ENCODE data around the gene ITGA2. TPM values are rescaled to one million over a fixed set of nuclear protein-coding genes. Genes with fewer than 3 reads are reported as not detected.

Gene ITGA2
- total RNA-seq, 1 donor from 2014 or later: 0.30 TPM

- TF ChIP-seq CTCF (IDR thresholded peaks at IDR 0.05): no peak
- DNase-seq (ENCODE audit: extremely low spot score, unreplicated experiment): no peak
- Mint-ChIP-seq H3K27ac (ENCODE audit: unreplicated experiment) (no peak overlapping the region), H3K36me3 (ENCODE audit: unreplicated experiment) (no peaks in the 10 kb centered on the region), H3K4me3 (ENCODE audit: unreplicated experiment) (no peak overlapping the region), H3K9me3 (ENCODE audit: unreplicated experiment) (no peaks in the 10 kb centered on the region), H3K4me1 (ENCODE audit: unreplicated experiment) (peaks cover 5% of the 10 kb centered on the region), H3K27me3 (ENCODE audit: unreplicated experiment) (peaks cover 14% of the 10 kb centered on the region)
Observed at GRCh38 chr5:52995095-52995494, 5.9 kb downstream of the ITGA2 start.

GRCh38 chr5:52995914-52996313 is 6.8 kb downstream of the ITGA2 start:
- Mint-ChIP-seq H3K4me3 (ENCODE audit: unreplicated experiment) (no peak overlapping the region), H3K27me3 (ENCODE audit: unreplicated experiment) (peaks cover 13% of the 10 kb centered on the region), H3K27ac (ENCODE audit: unreplicated experiment) (no peak overlapping the region), H3K36me3 (ENCODE audit: unreplicated experiment) (no peaks in the 10 kb centered on the region), H3K4me1 (ENCODE audit: unreplicated experiment) (no peaks in the 10 kb centered on the region), H3K9me3 (ENCODE audit: unreplicated experiment) (no peaks in the 10 kb centered on the region)
- DNase-seq (ENCODE audit: extremely low spot score, unreplicated experiment): no peak
- no peak for TF ChIP-seq CTCF (IDR thresholded peaks at IDR 0.05)

- DNase-seq (ENCODE audit: extremely low spot score, unreplicated experiment): no peak
- Mint-ChIP-seq H3K9me3 (ENCODE audit: unreplicated experiment) (no peaks in the 10 kb centered on the region), H3K36me3 (ENCODE audit: unreplicated experiment) (no peaks in the 10 kb centered on the region), H3K4me1 (ENCODE audit: unreplicated experiment) (no peaks in the 10 kb centered on the region), H3K4me3 (ENCODE audit: unreplicated experiment) (no peak overlapping the region), H3K27me3 (ENCODE audit: unreplicated experiment) (peaks cover 10% of the 10 kb centered on the region), H3K27ac (ENCODE audit: unreplicated experiment) (no peak overlapping the region)
- no peak for TF ChIP-seq CTCF (IDR thresholded peaks at IDR 0.05)
Observed at GRCh38 chr5:52996979-52997378, 7.8 kb downstream of the ITGA2 start.

- no peaks in the 10 kb centered on the region for H3K9me3 Mint-ChIP-seq (ENCODE audit: unreplicated experiment)
- no peak overlapping the region for H3K27ac Mint-ChIP-seq (ENCODE audit: unreplicated experiment)
- peaks cover 6% of the 10 kb centered on the region for H3K27me3 Mint-ChIP-seq (ENCODE audit: unreplicated experiment)
- DNase-seq (ENCODE audit: extremely low spot score, unreplicated experiment): no peak
- H3K36me3 Mint-ChIP-seq (ENCODE audit: unreplicated experiment): no peaks in the 10 kb centered on the region
- H3K4me3 Mint-ChIP-seq (ENCODE audit: unreplicated experiment): no peak overlapping the region
- no peaks in the 10 kb centered on the region for H3K4me1 Mint-ChIP-seq (ENCODE audit: unreplicated experiment)
- no peak for TF ChIP-seq CTCF (IDR thresholded peaks at IDR 0.05)
Observed at GRCh38 chr5:52997424-52997823, 8.3 kb downstream of the ITGA2 start.

GRCh38 chr5:52998552-52999313 is 9.6 kb downstream of the ITGA2 start:
- Mint-ChIP-seq H3K27me3 (ENCODE audit: unreplicated experiment) (peaks cover 2% of the 10 kb centered on the region), H3K36me3 (ENCODE audit: unreplicated experiment) (no peaks in the 10 kb centered on the region), H3K27ac (ENCODE audit: unreplicated experiment) (no peak overlapping the region), H3K4me3 (ENCODE audit: unreplicated experiment) (no peak overlapping the region), H3K9me3 (ENCODE audit: unreplicated experiment) (no peaks in the 10 kb centered on the region), H3K4me1 (ENCODE audit: unreplicated experiment) (no peaks in the 10 kb centered on the region)
- no peak for TF ChIP-seq CTCF (IDR thresholded peaks at IDR 0.05)
- DNase-seq (ENCODE audit: extremely low spot score, unreplicated experiment): no peak

All from osteocyte (in vitro differentiated cells).